ENCODE results near the gene SPAG17.

- TF ChIP-seq, protein P1, sequence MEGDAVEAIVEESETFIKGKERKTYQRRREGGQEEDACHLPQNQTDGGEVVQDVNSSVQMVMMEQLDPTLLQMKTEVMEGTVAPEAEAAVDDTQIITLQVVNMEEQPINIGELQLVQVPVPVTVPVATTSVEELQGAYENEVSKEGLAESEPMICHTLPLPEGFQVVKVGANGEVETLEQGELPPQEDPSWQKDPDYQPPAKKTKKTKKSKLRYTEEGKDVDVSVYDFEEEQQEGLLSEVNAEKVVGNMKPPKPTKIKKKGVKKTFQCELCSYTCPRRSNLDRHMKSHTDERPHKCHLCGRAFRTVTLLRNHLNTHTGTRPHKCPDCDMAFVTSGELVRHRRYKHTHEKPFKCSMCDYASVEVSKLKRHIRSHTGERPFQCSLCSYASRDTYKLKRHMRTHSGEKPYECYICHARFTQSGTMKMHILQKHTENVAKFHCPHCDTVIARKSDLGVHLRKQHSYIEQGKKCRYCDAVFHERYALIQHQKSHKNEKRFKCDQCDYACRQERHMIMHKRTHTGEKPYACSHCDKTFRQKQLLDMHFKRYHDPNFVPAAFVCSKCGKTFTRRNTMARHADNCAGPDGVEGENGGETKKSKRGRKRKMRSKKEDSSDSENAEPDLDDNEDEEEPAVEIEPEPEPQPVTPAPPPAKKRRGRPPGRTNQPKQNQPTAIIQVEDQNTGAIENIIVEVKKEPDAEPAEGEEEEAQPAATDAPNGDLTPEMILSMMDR (conservative IDR thresholded peaks at IDR 0.05; ENCODE audit: low read depth, low read length): peak; percentile 78
- peak; percentile 66 for TF ChIP-seq SMC3 (IDR thresholded peaks at IDR 0.05; ENCODE audit: low read depth, low read length)
- no peak for TF ChIP-seq MAZ (IDR thresholded peaks at IDR 0.05; ENCODE audit: borderline replicate concordance, low read depth, low read length)
- no peak for TF ChIP-seq RFX5 (IDR thresholded peaks at IDR 0.05; ENCODE audit: low read depth, low read length)
- no peak for TF ChIP-seq POLR2A (IDR thresholded peaks at IDR 0.05; ENCODE audit: low read depth, low read length)
- TF ChIP-seq CEBPB (IDR thresholded peaks at IDR 0.05; ENCODE audit: low read depth, low read length): no peak
- no peak for TF ChIP-seq BHLHE40 (IDR thresholded peaks at IDR 0.05; ENCODE audit: low read depth, low read length)
- TF ChIP-seq, protein P2, sequence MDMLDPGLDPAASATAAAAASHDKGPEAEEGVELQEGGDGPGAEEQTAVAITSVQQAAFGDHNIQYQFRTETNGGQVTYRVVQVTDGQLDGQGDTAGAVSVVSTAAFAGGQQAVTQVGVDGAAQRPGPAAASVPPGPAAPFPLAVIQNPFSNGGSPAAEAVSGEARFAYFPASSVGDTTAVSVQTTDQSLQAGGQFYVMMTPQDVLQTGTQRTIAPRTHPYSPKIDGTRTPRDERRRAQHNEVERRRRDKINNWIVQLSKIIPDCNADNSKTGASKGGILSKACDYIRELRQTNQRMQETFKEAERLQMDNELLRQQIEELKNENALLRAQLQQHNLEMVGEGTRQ (IDR thresholded peaks at IDR 0.05; ENCODE audit: low read depth, low read length): no peak
- TF ChIP-seq RAD21 (IDR thresholded peaks at IDR 0.05; ENCODE audit: low read length): peak; percentile 72
- TF ChIP-seq NFE2L2 (IDR thresholded peaks at IDR 0.05; ENCODE audit: low read depth, low read length): no peak
- no peak for TF ChIP-seq MXI1 (IDR thresholded peaks at IDR 0.05; ENCODE audit: borderline replicate concordance, low read depth, low read length)
- TF ChIP-seq MAFK (IDR thresholded peaks at IDR 0.05; ENCODE audit: low read depth, low read length): no peak
- no peak for TF ChIP-seq CHD1 (IDR thresholded peaks at IDR 0.05; ENCODE audit: low read depth, low read length)
- TF ChIP-seq RCOR1 (IDR thresholded peaks at IDR 0.05; ENCODE audit: insufficient replicate concordance, low read length): no peak
These were observed 33.6 kb downstream of the SPAG17 start for GRCh38 chr1:118151312-118151937.

All from IMR-90 (cell line).